T-helper 1 cell (primary cell): ENCODE results near the gene PLSCR5.

Source experiments
- DNase-seq, 5 donors: peaks; one replicate each; pipeline ENCODE4 v3.0.0-alpha.2; 2012 to 2020

Gene PLSCR5

GRCh38 chr3:146544002-146544928, 60.9 kb downstream of the PLSCR5 start, which contains the start of gene PLSCR1:
Gene PLSCR1 (minus strand): TSS chr3:146544607. CDS start chr3:146536552, 8,055 bp downstream.
- DNase-seq, result peak; percentile 29 to 83 (median 38)

GRCh38 chr3:146543461-146544001, 61.6 kb downstream of the PLSCR5 start:
- DNase-seq, result no peak

DNA sequence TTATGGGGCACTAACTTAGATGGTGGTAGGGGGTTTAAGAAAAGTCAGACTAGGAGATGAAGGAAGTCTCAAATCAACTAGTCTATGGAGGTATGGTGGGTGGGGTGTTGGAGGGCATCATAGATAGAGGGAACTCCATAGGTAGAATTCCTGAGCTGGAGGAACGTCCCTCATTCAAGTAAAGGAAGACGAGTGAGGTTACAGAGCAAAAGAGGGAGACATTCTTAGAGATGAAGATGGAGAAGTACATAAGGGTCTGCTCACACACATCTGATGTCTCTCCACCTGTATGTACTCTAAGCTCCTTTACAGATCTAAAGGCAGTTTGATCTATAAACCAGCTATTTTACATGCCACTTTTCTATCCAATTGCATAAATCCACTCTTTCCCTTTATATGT, 62.2 kb downstream of the PLSCR5 start:
- DNase-seq, result no peak

GRCh38 chr3:146542179-146542578, 63.0 kb downstream of the PLSCR5 start:
- peak in 1 of 5 donors; percentile 28 for DNase-seq

- no peak for DNase-seq
Measured at GRCh38 chr3:146540978-146541377, 64.2 kb downstream of the PLSCR5 start.

GRCh38 chr3:146540236-146540635, 64.9 kb downstream of the PLSCR5 start:
- DNase-seq, result no peak

- no peak for DNase-seq
Measured at GRCh38 chr3:146539315-146539714, 65.8 kb downstream of the PLSCR5 start.

DNA sequence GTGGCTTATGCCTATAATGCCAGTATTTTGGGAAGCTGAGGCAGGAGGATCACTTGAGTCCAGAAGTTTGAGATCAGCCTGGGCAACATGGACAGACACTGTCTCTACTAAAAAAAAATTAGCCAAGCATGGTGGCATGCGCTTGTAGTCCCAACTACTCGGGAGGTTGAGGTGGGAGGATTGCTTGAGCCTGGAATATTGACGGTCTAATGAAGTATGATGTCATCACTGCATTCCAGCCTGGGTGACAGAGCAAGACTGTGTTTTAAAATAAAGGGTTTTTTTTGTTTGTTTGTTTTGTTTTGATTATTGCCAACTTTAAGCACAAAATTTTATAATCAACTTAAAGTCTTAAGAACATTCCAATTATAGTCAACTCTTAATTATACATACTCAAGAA, 67.5 kb downstream of the PLSCR5 start:
- no peak for DNase-seq

GRCh38 chr3:146536681-146537080, 68.5 kb downstream of the PLSCR5 start:
- no peak for DNase-seq
